Colonic mucosa (tissue), 4 donors: Measurements from ENCODE around the gene SBK1. TPM values are rescaled to one million over a fixed set of nuclear protein-coding genes. Genes with fewer than 3 reads are reported as not detected.

Experiments used
- DNase-seq: peaks from one replicate; pipeline ENCODE4 v3.0.0-alpha.2; 2020
- H3K27ac ChIP-seq: fragments of 200-600 bp; one replicate; pipeline ENCODE4 v1.8.0; 2021
- H3K27me3 ChIP-seq: fragments of 200-600 bp; one replicate; pipeline ENCODE4 v1.8.0; 2021
- H3K36me3 ChIP-seq: fragments of 200-600 bp; one replicate; pipeline ENCODE4 v1.8.0; 2021
- H3K4me1 ChIP-seq: fragments of 200-600 bp; one replicate; pipeline ENCODE4 v1.8.0; 2021; ENCODE audit warnings: mild to moderate bottlenecking
- H3K4me3 ChIP-seq: fragments of 200-600 bp; one replicate; pipeline ENCODE4 v1.8.0; 2021
- H3K9ac ChIP-seq, 2 donors: one replicate each; pipeline ENCODE4 v1.7.0; 2013; ENCODE audit warnings: control low read depth in 2 of 2, low read depth in 2 of 2, low read length in 2 of 2
- H3K9me3 ChIP-seq: fragments of 200-600 bp; one replicate; pipeline ENCODE4 v1.8.0; 2021
- CTCF ChIP-seq: fragments of 200-600 bp; IDR thresholded peaks from one replicate; pipeline ENCODE4 v1.8.0; 2022; ENCODE audit warnings: antibody characterized with exemption, mild to moderate bottlenecking
- intact Hi-C: fragments of 100-400 bp; cut with DNase I; formaldehyde crosslinking; loops from one replicate; pipeline ENCODE4 v1.14.1; 2022
- total RNA-seq, 2 donors: library from RNA; stranded (reverse); fragmentation: NEBNext Ultra II Directional in 1 of 2; extraction: Animal tissue kit (Norgen Biotek cat#: 25700) in 1 of 2; gene quantifications; one replicate each; pipeline ENCODE4 v1.2.1, GENCODE V29; 2021
- donor health status: healthy.
- donor health status: DM: no; HTN: no; CAD: no.
- donor health status: DM: no; HTN: no; CAD: no.

The SBK1 gene
- total RNA-seq, 2 donors from 2014 or later = 1.0 to 1.4 TPM

DNA sequence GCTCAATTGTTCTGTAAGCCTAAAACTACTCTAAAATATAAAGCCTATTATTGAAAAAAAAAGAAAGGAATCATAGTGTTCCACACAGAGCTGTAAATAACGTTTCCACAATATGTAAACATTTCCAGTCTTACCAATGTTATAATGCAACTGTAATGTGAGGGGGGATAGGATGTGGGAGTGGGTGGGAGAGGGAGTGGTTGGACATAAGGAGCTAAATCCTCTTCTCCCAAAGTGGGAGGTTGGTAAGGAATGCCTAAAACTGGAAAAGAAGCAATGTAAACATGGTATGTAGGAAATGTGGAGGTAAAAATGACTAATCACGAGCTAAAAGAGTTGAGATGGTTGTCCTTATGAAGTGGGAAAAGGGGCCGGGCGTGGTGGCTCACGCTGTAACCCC lies 17.6 kb upstream of the SBK1 start:
- H3K4me3 ChIP-seq = no peak overlapping the region
- H3K27ac ChIP-seq = no peak overlapping the region
- intact Hi-C loops = loop anchor here (5.0 kb wide), 1 partner anchor 48 kb away; no protein-coding TSS in a partner anchor
- no peaks in the 10 kb centered on the region for H3K9me3 ChIP-seq
- no peak for TF ChIP-seq CTCF
- peaks cover 5% of the 10 kb centered on the region for H3K4me1 ChIP-seq
- no peak for DNase-seq
- H3K9ac ChIP-seq = no peak overlapping the region
- no peaks in the 10 kb centered on the region for H3K36me3 ChIP-seq
- no peaks in the 10 kb centered on the region for H3K27me3 ChIP-seq

DNA sequence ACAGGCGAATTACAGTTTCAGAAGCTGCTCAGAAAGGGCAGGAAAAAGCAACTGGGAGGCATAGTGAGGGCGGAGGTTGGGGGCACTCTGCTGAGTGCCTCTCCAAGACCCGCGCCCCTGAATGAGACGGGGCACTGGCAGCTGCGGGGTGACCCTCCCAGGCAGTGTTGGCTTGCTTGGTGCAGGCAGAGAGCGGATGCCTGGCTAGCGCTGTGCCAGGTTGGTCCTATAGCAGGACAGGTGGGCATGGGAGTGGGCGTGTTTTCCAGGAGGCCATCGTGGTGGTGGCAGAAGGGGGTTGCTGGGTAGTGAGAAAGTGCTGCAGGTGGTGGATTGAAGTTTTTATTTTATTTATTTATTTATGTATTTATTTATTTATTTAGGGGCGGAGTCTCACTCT lies 16.0 kb upstream of the SBK1 start:
- Histone ChIP-seq H3K36me3 (no peaks in the 10 kb centered on the region), H3K4me1 (peaks cover 5% of the 10 kb centered on the region), H3K4me3 (no peak overlapping the region), H3K27ac (no peak overlapping the region), H3K9me3 (no peaks in the 10 kb centered on the region), H3K27me3 (no peaks in the 10 kb centered on the region), H3K9ac (no peak overlapping the region)
- no peak for DNase-seq
- TF ChIP-seq CTCF = no peak
- intact Hi-C loops = no loop called here

DNA sequence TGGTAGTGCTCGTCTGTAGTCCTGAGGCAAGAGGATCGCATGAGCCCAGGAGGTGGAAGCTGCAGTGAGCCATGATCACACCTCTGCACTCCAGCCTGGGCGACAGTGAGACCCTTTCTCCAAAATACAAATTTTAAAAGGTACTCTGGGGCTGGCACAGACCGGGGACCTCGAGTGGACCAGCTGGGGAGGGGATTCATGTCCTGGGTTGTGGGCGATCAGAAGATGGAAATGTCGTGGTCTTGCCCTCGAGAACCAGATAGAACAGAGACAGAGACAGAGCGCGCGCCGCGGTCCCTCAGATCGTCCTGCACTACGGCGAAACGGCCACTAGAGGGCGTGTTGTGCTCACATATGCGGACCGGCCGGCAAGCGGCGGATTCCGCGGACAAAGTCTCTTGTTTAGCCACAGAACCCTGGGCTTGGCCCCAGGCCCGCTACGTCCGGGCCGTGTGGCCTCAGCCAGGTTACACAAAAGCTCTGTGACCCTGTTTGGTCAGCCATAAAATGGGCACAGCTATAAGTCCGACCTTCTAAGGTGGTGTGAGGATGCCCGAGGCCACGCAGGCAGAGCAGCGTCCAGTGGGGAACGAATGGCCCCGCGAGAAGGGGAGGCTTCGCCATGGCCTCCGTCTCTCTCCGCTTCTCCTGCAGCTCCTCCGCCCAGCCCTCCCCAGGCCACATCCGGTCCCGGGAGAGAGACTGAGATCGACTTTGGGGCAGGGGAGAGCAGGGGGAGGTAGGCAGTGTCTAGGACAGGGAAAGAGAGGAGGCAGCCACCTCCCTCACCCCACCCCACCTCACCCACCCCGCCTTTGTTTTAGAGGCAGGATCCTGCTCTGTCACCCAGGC lies 14.6 kb upstream of the SBK1 start:
- Histone ChIP-seq H3K4me1 (peaks cover 5% of the 10 kb centered on the region), H3K27me3 (no peaks in the 10 kb centered on the region), H3K9me3 (no peaks in the 10 kb centered on the region), H3K27ac (no peak overlapping the region), H3K4me3 (peak overlapping the region; percentile 19), H3K36me3 (no peaks in the 10 kb centered on the region), H3K9ac (no peak overlapping the region)
- TF ChIP-seq CTCF = peak; percentile 94
- DNase-seq = peak; percentile 86
- intact Hi-C loops = no loop called here

DNA sequence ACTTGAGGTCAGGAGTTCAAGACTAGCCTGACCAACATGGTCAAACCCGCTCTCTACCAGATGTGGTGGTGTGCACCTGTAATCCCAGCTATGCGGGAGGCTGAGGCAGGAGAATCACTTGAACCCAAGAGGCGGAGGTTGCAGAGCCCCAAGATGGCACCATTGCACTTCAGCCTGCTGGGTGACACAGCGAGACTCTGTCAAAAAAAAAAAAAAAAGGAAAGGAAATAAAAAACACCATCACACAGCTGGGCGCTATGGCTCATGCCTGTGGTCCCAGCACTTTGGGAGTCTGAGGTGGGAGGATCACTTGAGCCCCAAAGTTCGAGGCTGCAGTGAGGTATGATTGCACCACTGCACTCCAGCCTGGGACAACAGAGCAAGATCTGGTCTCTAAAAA lies 13.3 kb upstream of the SBK1 start:
- TF ChIP-seq CTCF = no peak
- no peaks in the 10 kb centered on the region for H3K9me3 ChIP-seq
- intact Hi-C loops = no loop called here
- H3K27me3 ChIP-seq = no peaks in the 10 kb centered on the region
- H3K4me3 ChIP-seq = no peak overlapping the region
- H3K36me3 ChIP-seq = no peaks in the 10 kb centered on the region
- peaks cover 5% of the 10 kb centered on the region for H3K4me1 ChIP-seq
- no peak for DNase-seq
- no peak overlapping the region for H3K27ac ChIP-seq
- no peak overlapping the region for H3K9ac ChIP-seq

GRCh38 chr16:28280881-28281836 lies 11.2 kb upstream of the SBK1 start:
- no peak overlapping the region for H3K4me3 ChIP-seq
- TF ChIP-seq CTCF = no peak
- no peaks in the 10 kb centered on the region for H3K27me3 ChIP-seq
- no peaks in the 10 kb centered on the region for H3K36me3 ChIP-seq
- H3K9me3 ChIP-seq = no peaks in the 10 kb centered on the region
- H3K9ac ChIP-seq = no peak overlapping the region
- H3K4me1 ChIP-seq = peaks cover 5% of the 10 kb centered on the region
- H3K27ac ChIP-seq = no peak overlapping the region
- intact Hi-C loops = no loop called here
- no peak for DNase-seq
